PFSK-1 (cell line): ENCODE results near the gene LELP1.

ENCODE experiments used
- POLR2AphosphoS5 ChIP-seq: IDR thresholded peaks from 2 replicates; pipeline ENCODE4 v1.6.1; 2012; ENCODE audit warnings: low read depth, mild to moderate bottlenecking, control low read depth, low read length, moderate library complexity
- SIN3A ChIP-seq: IDR thresholded peaks from 2 replicates; pipeline ENCODE4 v1.6.1; 2012; ENCODE audit warnings: mild to moderate bottlenecking, low read length, moderate library complexity, borderline replicate concordance; ENCODE audit not compliant: insufficient read depth
- TAF1 ChIP-seq: IDR thresholded peaks from 2 replicates; pipeline ENCODE4 v1.6.1; 2012; ENCODE audit warnings: low read length, control low read depth, borderline replicate concordance; ENCODE audit not compliant: insufficient read depth

- TF ChIP-seq TAF1 = no peak
- TF ChIP-seq SIN3A = no peak
- TF ChIP-seq POLR2AphosphoS5 = no peak
Measured at GRCh38 chr1:153228491-153228890, 25.3 kb downstream of the LELP1 start.
